ENCODE data around the gene SYT15B. TPM values are rescaled to one million over a fixed set of nuclear protein-coding genes. Genes with fewer than 3 reads are reported as not detected.
"Not testable (repeated sequence)": the region's sequence is repeated elsewhere in the genome, so short reads cannot be mapped to it uniquely, and the experiment has no call there.

The SYT15B gene
- total and polyA plus RNA-seq, 4 experiments from 2014 or later = 0.38 TPM; not detected in 3

- CTCF ChIA-PET (ENCODE audit: partially characterized antibody); H3K4me3 Mint-ChIP-seq; H3K27me3 ChIP-seq (ENCODE audit: insufficient read depth, low read length); H3K9me3 ChIP-seq (ENCODE audit: control insufficient read depth in 1 of 2, low read length in 2 of 2); H3K27ac ChIP-seq (ENCODE audit: low read depth, low read length); H3K36me3 Mint-ChIP-seq; H3K36me3 ChIP-seq (ENCODE audit: insufficient read depth, low read length); H3K27ac Mint-ChIP-seq; POLR2A ChIA-PET (ENCODE audit: partially characterized antibody); H3K4me1 ChIP-seq (ENCODE audit: insufficient read depth, low read length); H3K4me1 Mint-ChIP-seq; intact Hi-C loops (cut with micrococcal nuclease); H3K4me3 ChIP-seq (ENCODE audit: low read length in 2 of 2); DNase-seq; H3K27me3 Mint-ChIP-seq; H3K9me3 Mint-ChIP-seq: not testable (repeated sequence)
Measured at GRCh38 chr10:47765232-47765631, 1.8 kb upstream of the SYT15B start.

DNA sequence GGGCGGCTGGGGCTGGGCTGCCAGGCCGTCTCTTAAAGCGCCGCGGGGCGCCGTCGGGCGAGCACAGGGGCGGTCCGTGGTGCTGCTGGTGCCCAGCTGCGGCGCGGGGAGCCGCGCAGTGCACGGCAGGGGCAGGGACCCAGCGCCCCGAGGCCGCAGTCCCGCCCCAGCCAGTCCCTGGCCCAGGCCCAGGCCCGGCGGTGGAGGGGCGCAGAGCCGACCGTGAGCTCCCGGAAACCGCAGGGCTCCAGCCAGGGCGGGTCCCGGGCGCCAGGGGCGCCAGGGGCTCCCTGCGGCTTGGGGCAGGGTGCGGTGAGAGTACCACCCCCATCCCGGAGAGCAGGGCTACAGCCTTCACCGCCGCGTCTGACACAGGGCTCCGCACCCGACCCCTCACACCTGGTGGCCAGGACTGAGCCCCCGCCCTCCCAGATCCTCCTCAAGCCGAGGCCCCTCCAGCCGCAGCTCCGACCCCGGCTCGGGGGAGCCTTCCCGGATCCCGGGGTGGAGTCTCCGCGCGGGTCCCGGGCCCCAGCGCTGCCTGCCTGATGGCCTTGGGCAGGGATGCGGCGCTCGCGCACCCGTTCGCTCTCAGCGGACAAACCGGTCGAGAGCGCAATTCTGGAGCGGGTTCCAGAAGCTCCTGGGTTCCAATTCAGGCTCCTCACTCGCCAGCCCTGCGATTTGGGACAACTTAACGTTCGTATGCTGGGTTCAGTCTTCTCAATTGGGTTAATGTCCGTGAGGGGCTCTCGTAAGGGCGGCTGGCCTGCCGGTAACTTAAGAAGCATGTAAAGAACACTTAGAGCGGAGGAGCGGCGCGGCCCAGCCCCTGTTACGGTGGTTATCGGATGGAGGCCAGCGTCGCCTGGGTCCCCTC lies 478 bp downstream of the SYT15B start:
- H3K4me1 Mint-ChIP-seq = not testable (repeated sequence)

DNA sequence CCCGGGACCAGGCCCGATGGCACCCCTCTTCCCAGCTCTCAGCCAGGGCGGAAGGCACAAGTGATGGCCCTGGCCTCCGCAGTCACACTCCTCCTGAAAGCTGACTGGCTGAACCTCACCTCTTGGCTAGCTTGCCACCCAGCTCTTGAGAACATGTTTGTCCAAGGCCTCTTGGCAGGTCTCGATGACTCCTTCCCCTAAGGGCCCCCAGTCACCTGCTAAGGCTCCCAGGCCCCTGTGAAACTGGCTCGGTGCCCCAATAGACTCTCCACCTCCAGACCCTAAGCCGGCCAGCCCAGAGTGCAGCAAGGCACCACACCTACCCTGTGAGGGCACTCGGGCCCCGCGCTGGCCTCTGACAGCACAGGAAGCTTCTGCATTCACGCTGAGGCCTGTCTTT lies 4.5 kb downstream of the SYT15B start:
- H3K36me3 Mint-ChIP-seq; H3K27me3 Mint-ChIP-seq; H3K27ac ChIP-seq (ENCODE audit: low read depth, low read length); H3K9me3 ChIP-seq (ENCODE audit: control insufficient read depth in 1 of 2, low read length in 2 of 2); H3K4me3 Mint-ChIP-seq; H3K4me1 ChIP-seq (ENCODE audit: insufficient read depth, low read length); CTCF ChIA-PET (ENCODE audit: partially characterized antibody); H3K4me3 ChIP-seq (ENCODE audit: low read length in 2 of 2); POLR2A ChIA-PET (ENCODE audit: partially characterized antibody); H3K36me3 ChIP-seq (ENCODE audit: insufficient read depth, low read length); H3K4me1 Mint-ChIP-seq; H3K27me3 ChIP-seq (ENCODE audit: insufficient read depth, low read length); intact Hi-C loops (cut with micrococcal nuclease); H3K27ac Mint-ChIP-seq; DNase-seq; H3K9me3 Mint-ChIP-seq: not testable (repeated sequence)

More for the DNA sequence above, 478 bp downstream of the SYT15B start:
- CTCF ChIA-PET (ENCODE audit: partially characterized antibody); H3K27ac ChIP-seq (ENCODE audit: low read depth, low read length); DNase-seq; H3K36me3 Mint-ChIP-seq; H3K27me3 ChIP-seq (ENCODE audit: insufficient read depth, low read length); H3K4me1 ChIP-seq (ENCODE audit: insufficient read depth, low read length); H3K9me3 ChIP-seq (ENCODE audit: control insufficient read depth in 1 of 2, low read length in 2 of 2); POLR2A ChIA-PET (ENCODE audit: partially characterized antibody); H3K36me3 ChIP-seq (ENCODE audit: insufficient read depth, low read length); H3K27me3 Mint-ChIP-seq; H3K9me3 Mint-ChIP-seq; intact Hi-C loops (cut with micrococcal nuclease); H3K4me3 Mint-ChIP-seq; H3K27ac Mint-ChIP-seq; H3K4me3 ChIP-seq (ENCODE audit: low read length in 2 of 2): not testable (repeated sequence)

DNA sequence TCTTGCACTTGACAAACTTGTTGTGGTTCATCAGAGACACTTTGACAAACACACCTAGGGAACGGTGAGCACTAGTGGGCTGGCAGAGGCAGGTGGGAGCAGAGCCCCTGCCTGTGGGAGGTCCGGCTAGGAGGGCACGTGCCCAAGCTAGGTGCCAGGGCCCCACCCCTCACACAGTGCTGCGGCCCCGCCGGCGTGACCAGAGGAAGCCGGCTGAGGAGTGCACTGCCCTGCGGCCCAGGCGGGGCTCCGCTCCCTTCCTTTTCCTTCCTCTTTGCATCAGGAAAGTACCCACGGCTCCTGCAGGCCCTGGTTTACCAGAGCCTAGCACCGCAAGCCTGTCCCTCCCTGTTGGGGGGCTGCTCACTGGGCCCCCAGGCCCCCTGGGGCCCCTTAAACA lies 7.2 kb downstream of the SYT15B start:
- H3K27me3 Mint-ChIP-seq; H3K4me3 Mint-ChIP-seq; DNase-seq; H3K4me1 ChIP-seq (ENCODE audit: insufficient read depth, low read length); H3K36me3 Mint-ChIP-seq; H3K27ac Mint-ChIP-seq; H3K27me3 ChIP-seq (ENCODE audit: insufficient read depth, low read length); H3K9me3 ChIP-seq (ENCODE audit: control insufficient read depth in 1 of 2, low read length in 2 of 2); H3K27ac ChIP-seq (ENCODE audit: low read depth, low read length); CTCF ChIA-PET (ENCODE audit: partially characterized antibody); intact Hi-C loops (cut with micrococcal nuclease); POLR2A ChIA-PET (ENCODE audit: partially characterized antibody); H3K4me1 Mint-ChIP-seq; H3K4me3 ChIP-seq (ENCODE audit: low read length in 2 of 2); H3K36me3 ChIP-seq (ENCODE audit: insufficient read depth, low read length); H3K9me3 Mint-ChIP-seq: not testable (repeated sequence)

DNA sequence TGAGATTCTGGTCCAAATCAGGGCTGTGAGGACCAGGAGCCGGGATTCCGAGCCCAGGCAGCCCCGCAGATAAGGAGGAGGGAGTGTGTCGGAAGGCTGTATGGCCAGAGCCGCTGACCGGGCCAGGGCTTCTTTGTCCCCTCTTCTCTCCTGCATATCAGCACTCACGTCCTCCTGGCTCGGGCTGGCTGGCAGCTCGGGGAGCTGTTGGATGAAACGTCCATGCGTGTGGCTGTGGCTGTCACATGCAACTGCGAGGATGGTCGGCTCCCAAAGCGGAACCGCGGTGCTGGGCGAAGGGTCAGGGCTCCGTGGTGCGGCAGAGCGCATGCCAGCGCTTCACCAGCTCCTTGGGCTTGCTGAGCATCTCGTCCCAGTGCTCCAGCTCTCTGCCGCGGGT lies 9.5 kb downstream of the SYT15B start:
- not testable (repeated sequence) for H3K4me3 ChIP-seq (ENCODE audit: low read length in 2 of 2)

DNA sequence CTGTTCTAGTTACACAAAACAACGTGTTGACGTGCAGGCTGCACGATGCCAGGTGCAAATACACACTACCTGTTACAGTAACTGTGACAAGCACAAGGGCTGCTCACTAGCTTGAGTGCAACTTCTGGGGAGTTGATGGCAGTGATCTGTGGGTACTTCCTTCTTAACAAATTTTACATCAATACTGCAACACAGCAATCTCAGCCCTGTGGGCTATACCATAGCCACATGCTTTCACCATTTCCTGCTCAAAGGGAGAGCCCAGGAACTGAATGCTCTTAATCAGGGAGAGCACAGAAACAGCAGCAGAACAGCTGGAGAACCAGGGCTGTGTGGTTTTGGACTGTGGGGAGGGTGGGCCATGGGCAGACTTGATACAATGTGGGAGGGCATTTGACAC lies 10.2 kb downstream of the SYT15B start:
- H3K4me3 ChIP-seq (ENCODE audit: low read length in 2 of 2); POLR2A ChIA-PET (ENCODE audit: partially characterized antibody); H3K4me1 ChIP-seq (ENCODE audit: insufficient read depth, low read length); H3K9me3 Mint-ChIP-seq; H3K36me3 Mint-ChIP-seq; CTCF ChIA-PET (ENCODE audit: partially characterized antibody); H3K4me3 Mint-ChIP-seq; H3K27me3 ChIP-seq (ENCODE audit: insufficient read depth, low read length); H3K27me3 Mint-ChIP-seq; H3K36me3 ChIP-seq (ENCODE audit: insufficient read depth, low read length); H3K4me1 Mint-ChIP-seq; DNase-seq; H3K27ac ChIP-seq (ENCODE audit: low read depth, low read length); H3K27ac Mint-ChIP-seq; intact Hi-C loops (cut with micrococcal nuclease); H3K9me3 ChIP-seq (ENCODE audit: control insufficient read depth in 1 of 2, low read length in 2 of 2): not testable (repeated sequence)

More for the DNA sequence above, 9.5 kb downstream of the SYT15B start:
- H3K4me1 ChIP-seq (ENCODE audit: insufficient read depth, low read length); H3K27ac ChIP-seq (ENCODE audit: low read depth, low read length); H3K4me3 Mint-ChIP-seq; H3K27ac Mint-ChIP-seq; DNase-seq; H3K27me3 Mint-ChIP-seq; POLR2A ChIA-PET (ENCODE audit: partially characterized antibody); intact Hi-C loops (cut with micrococcal nuclease); H3K27me3 ChIP-seq (ENCODE audit: insufficient read depth, low read length); H3K36me3 Mint-ChIP-seq; H3K9me3 ChIP-seq (ENCODE audit: control insufficient read depth in 1 of 2, low read length in 2 of 2); H3K36me3 ChIP-seq (ENCODE audit: insufficient read depth, low read length); H3K4me1 Mint-ChIP-seq; H3K9me3 Mint-ChIP-seq; CTCF ChIA-PET (ENCODE audit: partially characterized antibody): not testable (repeated sequence)

DNA sequence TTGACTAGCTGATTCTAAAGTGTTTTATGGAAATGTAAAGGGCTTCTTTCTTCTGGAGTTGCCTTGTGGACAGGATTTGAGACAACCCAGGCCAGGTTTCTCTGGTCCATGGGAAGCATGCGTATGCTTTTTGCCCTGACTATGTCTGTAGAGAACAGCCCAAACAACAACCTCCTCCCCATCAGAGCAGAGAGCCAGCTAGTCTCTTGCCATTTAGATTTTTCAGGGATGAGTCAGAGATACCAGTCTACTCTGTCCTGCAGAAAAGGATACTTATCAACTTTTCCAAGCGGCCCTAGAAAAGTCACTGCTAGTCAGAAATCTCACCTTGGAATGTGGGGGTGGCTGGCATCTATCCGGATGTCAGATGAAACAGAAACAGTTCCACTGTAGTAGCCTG lies 11.6 kb downstream of the SYT15B start:
- DNase-seq; intact Hi-C loops (cut with micrococcal nuclease); H3K36me3 Mint-ChIP-seq; H3K9me3 Mint-ChIP-seq; H3K36me3 ChIP-seq (ENCODE audit: insufficient read depth, low read length); H3K9me3 ChIP-seq (ENCODE audit: control insufficient read depth in 1 of 2, low read length in 2 of 2); H3K27ac ChIP-seq (ENCODE audit: low read depth, low read length); CTCF ChIA-PET (ENCODE audit: partially characterized antibody); H3K4me1 Mint-ChIP-seq; H3K27me3 ChIP-seq (ENCODE audit: insufficient read depth, low read length); POLR2A ChIA-PET (ENCODE audit: partially characterized antibody); H3K4me1 ChIP-seq (ENCODE audit: insufficient read depth, low read length); H3K27me3 Mint-ChIP-seq; H3K27ac Mint-ChIP-seq; H3K4me3 Mint-ChIP-seq; H3K4me3 ChIP-seq (ENCODE audit: low read length in 2 of 2): not testable (repeated sequence)

GRCh38 chr10:47750360-47750759 lies 13.0 kb downstream of the SYT15B start:
- H3K9me3 ChIP-seq (ENCODE audit: control insufficient read depth in 1 of 2, low read length in 2 of 2); H3K4me1 ChIP-seq (ENCODE audit: insufficient read depth, low read length); H3K27me3 Mint-ChIP-seq; H3K36me3 Mint-ChIP-seq; DNase-seq; H3K4me3 ChIP-seq (ENCODE audit: low read length in 2 of 2); H3K27me3 ChIP-seq (ENCODE audit: insufficient read depth, low read length); intact Hi-C loops (cut with micrococcal nuclease); H3K27ac Mint-ChIP-seq; H3K4me1 Mint-ChIP-seq; H3K36me3 ChIP-seq (ENCODE audit: insufficient read depth, low read length); H3K4me3 Mint-ChIP-seq; H3K9me3 Mint-ChIP-seq; POLR2A ChIA-PET (ENCODE audit: partially characterized antibody); H3K27ac ChIP-seq (ENCODE audit: low read depth, low read length); CTCF ChIA-PET (ENCODE audit: partially characterized antibody): not testable (repeated sequence)
